GM18517 (cell line): Measurements from ENCODE around the gene IGF2R.
"Not testable (repeated sequence)": the region's sequence is repeated elsewhere in the genome, so short reads cannot be mapped to it uniquely, and the experiment has no call there.

Source experiments
- ATAC-seq: cut with Tn5 transposase; IDR thresholded peaks from one replicate; pipeline ENCODE4 v1.9.1; 2021; ENCODE audit warnings: mild to moderate bottlenecking, moderate library complexity; ENCODE audit not compliant: unreplicated experiment

IGF2R gene

DNA sequence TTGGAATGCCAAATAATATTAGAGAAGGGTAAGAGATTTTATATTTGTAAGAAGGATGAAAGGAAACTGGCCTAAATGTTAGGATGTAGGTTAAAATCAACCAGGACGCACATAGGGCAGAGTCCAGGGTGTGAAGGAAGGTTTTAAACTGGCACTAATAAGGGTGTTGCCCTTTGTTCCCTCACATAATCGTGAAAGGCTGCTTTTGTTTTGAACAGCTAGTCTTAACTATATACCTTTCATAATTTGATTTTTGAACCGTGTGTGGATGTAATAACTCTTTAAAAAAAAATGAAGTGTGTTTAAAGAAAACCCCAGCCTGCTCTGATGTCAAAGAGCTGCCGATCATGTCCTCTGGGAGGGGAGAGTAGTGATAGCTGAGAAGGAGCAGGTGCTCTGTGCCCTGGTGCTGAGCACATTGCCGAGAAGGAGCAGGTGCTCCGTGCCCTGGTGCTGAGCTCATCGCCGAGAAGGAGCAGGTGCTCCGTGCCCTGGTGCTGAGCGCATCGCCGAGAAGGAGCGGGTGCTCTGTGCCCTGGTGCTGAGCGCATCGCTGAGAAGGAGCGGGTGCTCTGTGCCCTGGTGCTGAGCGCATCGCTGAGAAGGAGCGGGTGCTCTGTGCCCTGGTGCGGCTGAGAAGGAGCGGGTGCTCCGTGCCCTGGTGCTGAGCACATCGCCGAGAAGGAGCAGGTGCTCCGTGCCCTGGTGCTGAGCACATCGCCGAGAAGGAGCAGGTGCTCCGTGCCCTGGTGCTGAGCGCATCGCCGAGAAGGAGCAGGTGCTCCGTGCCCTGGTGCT is 121.8 kb downstream of the IGF2R start:
- ATAC-seq = not testable (repeated sequence)

DNA sequence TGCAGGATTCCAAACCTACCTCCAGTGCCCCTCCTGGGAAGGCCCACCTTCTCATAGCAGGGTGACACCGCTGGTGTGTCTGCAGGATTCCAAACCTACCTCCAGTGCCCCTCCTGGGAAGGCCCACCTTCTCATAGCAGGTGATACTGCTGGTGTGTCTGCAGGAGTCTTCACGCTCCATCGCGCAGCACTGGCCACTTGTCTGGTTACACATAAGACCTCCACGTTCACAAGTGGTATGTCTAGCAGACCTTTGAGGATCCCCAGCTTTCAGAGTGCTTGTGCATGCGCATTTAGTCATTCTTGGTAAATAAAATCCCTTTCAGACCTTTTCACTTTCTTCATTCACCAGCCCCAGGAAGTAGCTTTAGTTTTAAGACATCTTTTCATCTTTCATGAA is 123.3 kb downstream of the IGF2R start:
- not testable (repeated sequence) for ATAC-seq

DNA sequence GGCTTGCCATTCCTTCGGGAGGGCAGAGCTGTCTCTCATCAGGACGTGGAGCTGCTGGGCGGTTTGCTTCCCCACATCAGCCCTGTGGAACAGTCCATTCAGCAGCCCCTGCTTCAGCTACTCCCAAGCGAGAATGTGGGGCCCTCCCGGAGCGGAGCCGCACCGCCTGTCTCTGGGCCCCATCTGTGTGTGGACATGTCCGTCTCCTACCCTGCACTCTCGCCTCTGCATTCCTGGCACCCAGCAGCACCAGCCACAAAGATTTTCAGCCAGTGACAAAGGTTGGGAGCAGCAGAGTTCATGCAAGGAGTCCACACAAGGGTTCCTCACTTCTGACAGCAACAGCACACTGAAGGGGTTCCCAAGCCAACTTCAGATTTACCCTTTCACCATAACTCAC is 123.7 kb downstream of the IGF2R start:
- no peak for ATAC-seq

DNA sequence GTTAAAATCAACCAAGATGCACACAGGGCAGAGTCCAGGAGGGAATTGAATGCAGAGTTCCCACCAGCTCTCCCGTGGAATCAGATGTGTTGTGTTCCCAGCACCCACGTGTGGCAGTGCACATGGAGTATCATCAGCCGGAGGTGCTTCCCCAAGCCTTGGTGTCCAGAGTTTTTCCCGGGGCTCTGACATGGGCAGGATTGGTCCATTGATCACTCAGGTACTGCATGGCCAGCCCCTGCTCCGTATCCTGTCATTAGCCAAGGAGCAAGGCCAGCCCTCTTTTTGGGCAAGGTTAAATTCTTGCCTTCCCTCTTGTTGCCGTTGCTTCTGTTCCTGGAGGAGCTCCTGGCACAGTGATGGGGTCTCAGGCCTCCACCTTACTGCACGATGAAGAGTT is 124.2 kb downstream of the IGF2R start:
- no peak for ATAC-seq

DNA sequence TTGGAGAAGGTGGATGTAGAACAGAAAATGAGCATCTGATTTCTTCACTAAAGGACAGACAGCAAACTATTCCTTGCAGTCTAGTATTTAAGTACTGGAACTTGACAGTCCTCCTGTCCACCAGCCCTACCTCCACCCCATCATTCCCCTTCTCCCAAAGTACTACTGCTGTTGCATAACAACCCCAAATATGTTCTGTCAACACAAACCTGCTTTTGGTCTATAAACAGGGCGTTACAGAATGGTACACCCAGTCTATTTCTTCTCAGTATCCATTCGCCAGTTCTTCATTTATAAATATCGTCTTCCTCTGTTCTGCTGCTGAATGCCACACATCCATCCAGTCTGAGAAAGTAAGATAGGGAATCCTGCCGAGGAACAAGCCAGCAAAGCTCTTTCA is 125.1 kb downstream of the IGF2R start:
- ATAC-seq = no peak

DNA sequence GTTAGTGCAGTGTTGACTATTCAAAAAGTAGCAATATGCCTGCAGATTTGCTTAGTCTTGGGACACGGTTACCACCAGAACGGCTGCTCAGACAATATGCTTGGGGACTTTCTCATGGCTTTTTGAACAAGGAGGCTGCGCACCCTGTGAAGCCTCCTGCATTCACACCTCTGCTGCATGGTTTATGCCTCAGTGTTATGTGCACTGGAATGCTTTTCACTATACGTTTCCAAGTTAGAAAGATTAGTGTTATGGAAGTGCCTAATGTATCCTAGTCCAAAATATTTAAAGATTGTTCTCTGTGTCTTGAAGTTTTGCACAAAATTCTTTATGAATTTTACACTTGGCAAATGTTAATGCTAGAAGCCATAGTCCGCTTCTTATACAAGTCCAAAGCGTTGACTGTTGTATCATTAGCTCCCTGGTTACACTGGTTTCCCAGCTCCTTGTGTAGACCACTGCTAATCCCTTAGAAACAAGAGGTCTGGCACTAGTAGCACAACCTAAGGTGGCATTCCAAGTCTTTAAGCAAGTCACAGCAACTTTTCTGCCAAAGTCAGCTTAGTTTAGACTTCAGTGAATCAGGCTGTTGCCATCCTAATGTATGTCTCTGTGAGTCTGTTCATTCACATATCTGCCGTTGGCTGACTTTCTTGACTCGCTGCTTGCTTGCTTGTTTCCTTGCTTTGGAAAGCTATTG is 126.4 kb downstream of the IGF2R start:
- no peak for ATAC-seq

DNA sequence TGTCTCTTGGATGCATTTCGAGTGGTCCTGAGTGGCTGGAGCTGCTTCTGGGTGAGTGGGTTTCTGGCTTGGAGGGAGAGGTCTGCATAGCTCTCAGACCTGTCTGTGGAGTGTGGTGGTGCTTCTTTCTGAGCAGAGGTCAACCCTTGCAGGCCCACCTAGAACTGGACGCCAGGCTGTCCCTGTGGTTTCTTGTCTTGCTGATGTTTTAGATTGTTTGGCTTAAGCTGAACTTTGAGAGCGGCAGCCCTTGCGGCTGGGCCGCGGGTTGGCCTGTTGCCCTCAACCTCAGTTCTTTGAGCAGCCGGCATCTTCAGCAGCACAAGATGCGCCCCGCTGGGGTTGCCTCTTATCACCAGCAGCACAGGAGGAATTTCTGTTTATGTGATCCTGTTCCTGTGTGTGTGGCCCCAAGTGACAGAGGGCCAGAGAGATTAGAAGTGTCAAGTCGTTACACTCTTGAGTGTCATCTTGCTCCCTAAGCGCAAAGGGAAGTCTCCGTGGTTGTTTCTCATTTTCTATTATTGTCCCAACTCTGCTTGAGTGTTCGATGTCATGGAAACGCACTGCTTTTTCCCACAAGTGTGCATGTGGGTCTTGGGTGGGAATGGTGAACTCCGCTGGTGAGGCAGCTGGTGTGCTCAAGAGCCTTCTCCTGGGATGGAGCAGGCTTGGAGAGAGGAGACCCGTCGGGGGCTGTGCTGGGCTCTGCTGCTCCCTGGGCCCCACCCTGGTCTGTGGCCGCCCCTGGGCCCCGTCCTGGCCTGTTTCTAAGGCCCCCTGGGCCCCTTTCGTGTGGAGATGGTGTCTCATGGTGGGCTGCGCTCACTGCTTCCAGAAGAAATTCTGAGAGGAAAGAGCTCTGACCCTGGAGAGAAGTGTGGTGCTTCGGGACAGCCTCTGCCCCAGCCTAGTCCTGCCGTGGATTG is 132.7 kb downstream of the IGF2R start:
- no peak for ATAC-seq

DNA sequence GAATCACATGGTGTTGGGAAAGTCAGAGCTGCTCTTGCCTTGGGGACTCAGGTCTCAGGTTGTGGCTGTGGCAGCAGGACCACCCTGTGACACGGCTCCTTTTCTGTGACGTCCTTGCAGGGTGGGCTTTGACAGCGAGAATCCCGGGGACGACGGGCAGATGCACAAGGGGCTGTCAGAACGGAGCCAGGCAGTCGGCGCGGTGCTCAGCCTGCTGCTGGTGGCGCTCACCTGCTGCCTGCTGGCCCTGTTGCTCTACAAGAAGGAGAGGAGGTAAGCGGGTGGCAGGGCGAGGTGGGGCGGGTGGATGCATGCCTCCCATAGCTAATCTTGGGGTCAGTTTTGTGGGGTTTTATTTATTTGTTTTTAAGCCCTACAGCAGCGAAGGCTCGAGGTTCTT is 133.5 kb downstream of the IGF2R start:
- ATAC-seq = no peak

DNA sequence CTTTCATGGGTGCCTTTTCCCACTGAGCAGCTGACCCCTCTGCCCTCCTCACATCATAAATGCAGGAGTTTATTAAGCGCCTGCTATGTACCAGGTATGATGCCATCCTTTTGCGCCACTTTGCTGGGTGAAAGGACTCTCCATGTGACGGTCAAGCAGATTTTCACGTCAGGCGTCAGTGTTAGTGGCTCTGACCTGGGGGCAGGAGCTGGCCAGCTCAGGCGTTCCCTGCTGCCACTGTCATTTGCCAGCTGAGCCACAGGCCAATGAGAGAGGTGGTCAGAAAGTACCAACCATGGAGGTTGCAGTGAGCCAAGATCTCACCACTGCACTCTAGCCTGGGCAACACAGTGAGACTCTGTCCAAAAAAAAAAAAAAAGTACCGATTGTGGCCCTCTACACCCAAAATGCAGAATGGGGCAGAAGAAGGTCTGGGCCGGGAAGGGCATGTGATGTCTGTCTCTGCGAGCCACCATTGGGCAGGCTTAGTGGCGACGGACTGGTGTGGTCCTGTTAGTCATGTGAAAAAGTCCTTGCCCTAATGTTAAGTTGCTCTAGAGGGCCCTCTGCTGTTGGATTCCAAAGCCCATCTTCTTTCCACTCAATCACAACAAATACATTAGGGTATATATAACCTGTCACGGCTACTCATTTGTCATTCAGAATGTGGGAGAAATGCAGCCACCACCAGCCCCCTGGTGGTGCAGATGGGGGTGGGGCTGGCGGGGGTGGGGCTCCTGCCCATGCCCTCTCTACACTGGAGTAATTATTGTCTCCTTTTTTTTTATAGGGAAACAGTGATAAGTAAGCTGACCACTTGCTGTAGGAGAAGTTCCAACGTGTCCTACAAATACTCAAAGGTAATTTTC is 134.3 kb downstream of the IGF2R start:
- ATAC-seq = no peak

DNA sequence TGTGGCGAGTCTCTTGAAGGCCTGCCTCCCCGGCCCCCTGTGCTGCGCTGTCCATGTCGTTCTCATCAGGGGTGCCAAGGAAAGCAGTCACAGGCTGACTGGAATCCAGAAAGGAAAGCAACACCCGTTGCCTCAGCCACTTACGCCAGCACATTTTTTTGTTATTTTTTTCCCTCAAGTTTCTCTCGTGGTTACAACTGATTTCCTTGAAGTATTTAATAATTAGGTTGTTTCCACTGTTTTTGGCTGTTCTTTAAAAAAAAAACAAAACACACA is 134.9 kb downstream of the IGF2R start:
- ATAC-seq = no peak

DNA sequence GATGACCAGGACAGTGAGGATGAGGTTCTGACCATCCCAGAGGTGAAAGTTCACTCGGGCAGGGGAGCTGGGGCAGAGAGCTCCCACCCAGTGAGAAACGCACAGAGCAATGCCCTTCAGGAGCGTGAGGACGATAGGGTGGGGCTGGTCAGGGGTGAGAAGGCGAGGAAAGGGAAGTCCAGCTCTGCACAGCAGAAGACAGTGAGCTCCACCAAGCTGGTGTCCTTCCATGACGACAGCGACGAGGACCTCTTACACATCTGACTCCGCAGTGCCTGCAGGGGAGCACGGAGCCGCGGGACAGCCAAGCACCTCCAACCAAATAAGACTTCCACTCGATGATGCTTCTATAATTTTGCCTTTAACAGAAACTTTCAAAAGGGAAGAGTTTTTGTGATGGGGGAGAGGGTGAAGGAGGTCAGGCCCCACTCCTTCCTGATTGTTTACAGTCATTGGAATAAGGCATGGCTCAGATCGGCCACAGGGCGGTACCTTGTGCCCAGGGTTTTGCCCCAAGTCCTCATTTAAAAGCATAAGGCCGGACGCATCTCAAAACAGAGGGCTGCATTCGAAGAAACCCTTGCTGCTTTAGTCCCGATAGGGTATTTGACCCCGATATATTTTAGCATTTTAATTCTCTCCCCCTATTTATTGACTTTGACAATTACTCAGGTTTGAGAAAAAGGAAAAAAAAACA is 136.1 kb downstream of the IGF2R start:
- no peak for ATAC-seq

DNA sequence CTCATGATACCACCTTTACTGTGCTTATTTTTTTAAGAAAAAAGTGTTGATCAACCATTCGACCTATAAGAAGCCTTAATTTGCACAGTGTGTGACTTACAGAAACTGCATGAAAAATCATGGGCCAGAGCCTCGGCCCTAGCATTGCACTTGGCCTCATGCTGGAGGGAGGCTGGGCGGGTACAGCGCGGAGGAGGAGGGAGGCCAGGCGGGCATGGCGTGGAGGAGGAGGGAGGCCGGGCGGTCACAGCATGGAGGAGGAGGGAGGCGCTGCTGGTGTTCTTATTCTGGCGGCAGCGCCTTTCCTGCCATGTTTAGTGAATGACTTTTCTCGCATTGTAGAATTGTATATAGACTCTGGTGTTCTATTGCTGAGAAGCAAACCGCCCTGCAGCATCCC is 137.1 kb downstream of the IGF2R start:
- ATAC-seq = no peak

DNA sequence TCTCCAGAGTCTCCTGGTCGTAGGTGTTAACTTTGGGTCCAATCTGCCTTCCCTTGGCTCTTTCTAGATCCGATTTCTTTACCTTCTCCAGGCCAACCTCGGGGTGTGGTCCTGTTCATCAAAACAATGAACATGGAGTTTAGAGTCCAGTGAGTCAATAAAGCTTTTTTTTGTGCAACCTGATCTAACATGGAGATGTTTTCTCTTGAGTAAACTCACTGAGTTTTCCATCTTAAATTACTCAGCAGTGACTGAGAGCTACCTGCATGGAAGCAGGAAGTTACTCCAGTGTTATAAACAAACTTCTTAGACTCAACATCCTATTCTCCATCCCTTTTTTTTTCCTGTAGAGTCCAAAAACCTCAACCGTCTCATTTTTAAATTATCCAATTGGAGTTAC is 137.8 kb downstream of the IGF2R start:
- ATAC-seq = no peak

DNA sequence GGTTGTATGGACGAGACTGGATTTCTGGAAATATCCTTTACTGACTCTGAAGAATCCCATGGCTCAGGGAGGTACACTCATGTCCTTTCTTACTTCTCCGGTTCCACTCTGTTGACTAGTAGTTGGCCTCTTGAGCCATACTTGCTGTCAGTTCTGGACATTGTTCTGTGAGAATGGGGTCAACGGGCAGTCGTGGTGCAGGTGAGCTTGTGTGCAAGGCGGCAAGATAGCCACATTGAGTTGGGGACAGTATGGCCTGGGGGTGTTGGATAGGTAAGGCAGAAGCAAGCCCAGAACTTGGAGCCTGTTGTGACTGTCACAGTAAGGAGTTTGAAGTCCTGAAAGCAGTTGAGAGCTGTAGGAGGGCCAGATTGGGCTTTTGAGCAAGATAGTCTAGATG is 139.2 kb downstream of the IGF2R start:
- no peak for ATAC-seq

DNA sequence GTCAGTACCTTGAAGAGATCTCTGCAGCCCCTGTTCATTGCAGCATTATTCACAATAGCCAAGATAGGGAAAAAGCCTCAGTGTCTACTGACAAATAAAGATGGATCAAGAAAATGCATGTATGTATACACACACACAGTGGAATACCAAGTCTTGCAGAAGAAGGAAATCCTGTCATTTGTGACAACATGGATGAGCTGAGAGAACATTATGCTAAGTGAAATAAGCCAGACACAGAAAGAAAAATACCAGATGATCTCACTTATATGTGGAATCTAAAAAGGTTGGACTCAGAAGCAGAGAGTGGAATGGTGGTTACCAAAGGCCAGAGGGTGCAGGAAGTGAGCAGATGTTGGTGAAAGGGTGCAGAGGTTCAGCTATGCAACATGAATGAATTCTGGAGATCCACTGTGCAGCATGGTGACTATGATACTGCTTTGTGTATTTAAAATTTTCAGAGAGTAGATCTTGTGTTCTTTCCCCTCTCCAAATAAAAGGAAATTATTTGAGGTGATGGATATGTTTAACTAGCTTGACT is 141.8 kb downstream of the IGF2R start:
- ATAC-seq = no peak

DNA sequence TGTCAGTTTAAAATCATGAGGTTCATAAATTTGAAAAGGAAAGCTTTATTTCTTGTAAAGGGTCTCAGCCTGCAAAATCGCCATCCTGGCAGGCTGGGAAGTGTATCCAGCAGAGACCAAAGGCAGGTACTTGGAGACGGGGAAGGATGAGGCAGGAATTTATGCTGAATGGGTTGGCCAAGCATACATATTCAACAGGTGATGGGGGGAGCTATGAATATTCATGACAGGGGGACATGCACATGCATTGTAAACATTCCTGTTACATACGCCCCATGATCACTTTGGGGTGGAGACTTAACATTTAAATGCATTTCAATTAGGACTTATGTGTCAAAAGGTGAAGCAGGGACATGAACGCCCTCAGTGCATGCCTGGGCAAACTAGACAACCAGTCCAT is 142.9 kb downstream of the IGF2R start:
- ATAC-seq = no peak

DNA sequence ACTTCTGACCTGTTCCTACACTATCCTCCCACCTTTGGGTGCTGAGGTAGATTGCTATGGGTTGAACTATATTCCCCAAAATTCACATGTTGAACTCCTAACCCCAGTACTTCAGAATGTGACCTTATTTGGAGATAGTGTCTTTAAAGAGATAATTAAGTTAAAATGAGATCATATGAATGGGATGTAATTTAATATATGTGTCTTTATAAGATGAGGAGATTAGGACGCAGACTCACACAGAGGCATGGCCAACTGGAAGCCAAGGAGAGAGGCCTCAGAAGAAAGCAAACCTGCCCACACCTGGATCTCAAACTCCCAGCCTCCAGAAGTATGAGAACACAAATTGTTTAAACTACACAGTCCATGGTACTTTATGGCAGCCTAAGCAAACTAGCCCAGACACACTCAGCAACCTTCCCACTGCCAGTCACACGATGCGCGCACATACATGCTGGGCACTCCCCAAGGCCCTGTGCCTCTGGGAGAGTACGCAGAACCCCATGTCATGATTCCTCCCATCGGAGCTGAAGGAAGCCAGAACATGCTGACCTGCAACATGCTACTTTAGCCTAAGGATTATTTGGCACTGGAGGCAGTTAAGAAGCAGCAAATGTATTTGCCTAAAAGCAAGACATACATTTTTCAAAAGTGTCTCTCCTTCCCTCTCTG is 143.9 kb downstream of the IGF2R start:
- no peak for ATAC-seq

DNA sequence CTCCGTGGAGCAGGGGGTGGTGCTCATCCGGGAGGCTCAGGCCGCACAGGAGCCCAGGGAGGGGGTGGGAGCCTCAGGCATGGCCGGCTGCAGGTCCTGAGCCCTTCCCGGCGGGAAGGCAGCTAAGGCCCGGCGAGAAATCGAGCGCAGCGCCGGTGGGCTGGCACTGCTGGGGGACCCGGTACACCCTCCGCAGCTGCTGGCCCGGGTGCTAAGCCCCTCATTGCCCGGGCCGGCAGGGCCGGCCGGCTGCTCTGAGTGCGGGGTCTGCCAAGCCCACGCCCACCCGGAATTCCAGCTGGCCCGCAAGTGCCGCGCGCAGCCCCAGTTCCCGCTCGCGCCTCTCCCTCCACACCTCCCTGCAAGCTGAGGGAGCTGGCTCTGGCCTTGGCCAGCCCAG is 145.7 kb downstream of the IGF2R start:
- ATAC-seq = not testable (repeated sequence)

DNA sequence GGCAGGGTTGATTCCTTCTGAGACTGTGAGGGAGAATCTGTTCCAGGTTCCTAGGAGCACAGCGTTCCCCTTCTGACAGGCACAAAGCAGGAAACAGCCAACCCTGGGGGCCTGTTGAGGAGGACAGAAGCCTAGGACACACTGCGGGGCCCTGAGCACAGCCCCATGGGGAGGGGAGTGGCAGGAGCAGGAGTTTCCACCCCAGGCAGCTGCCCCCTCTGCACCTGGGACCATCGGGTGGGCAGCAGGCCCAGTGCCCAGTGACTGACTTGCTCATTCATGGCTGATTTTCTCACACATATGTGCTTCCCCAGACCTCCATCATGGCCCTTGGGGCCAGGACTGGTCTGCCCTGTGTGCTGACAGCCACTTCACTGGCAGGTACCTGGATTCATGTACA is 146.5 kb downstream of the IGF2R start:
- no peak for ATAC-seq
